Mucosa of descending colon (tissue), 3 donors: ENCODE results near the gene KRTAP2-4. TPM values are rescaled to one million over a fixed set of nuclear protein-coding genes. Genes with fewer than 3 reads are reported as not detected.
"Not testable (repeated sequence)": the region's sequence is repeated elsewhere in the genome, so short reads cannot be mapped to it uniquely, and the experiment has no call there.

Experiments used
- ATAC-seq: fragments of 200-7000 bp; cut with Tn5 transposase; one replicate; pipeline ENCODE4 v1.9.1; 2020; ENCODE audit warnings: mild to moderate bottlenecking, moderate library complexity
- DNase-seq, 3 donors: peaks; one replicate each; pipeline ENCODE4 v3.0.0-alpha.2; 2020
- H3K36me3 ChIP-seq: fragments of 200-600 bp; one replicate; pipeline ENCODE4 v1.8.0; 2021; ENCODE audit warnings: low read depth, mild to moderate bottlenecking
- H3K4me1 ChIP-seq: fragments of 200-600 bp; one replicate; pipeline ENCODE4 v1.8.0; 2021; ENCODE audit warnings: low read depth, mild to moderate bottlenecking
- H3K4me3 ChIP-seq: fragments of 200-600 bp; one replicate; pipeline ENCODE4 v1.8.0; 2021; ENCODE audit warnings: mild to moderate bottlenecking
- H3K9me3 ChIP-seq: fragments of 200-600 bp; one replicate; pipeline ENCODE4 v1.8.0; 2021; ENCODE audit warnings: mild to moderate bottlenecking
- intact Hi-C, 2 donors: fragments of 100-400 bp; cut with DNase I in 1 of 2; cut with micrococcal nuclease in 1 of 2; formaldehyde crosslinking; loops; one replicate each; pipeline versions ENCODE4 v1.11.0 to v1.11.1; 2022; cut with DNase I, micrococcal nuclease
- total RNA-seq, 3 donors: library from RNA; stranded (reverse); fragmentation: NEBNext Ultra II Directional in 2 of 3; extraction: Animal tissue kit (Norgen Biotek cat#: 25700) in 2 of 3; gene quantifications; one replicate each; pipeline versions ENCODE4 v1.2.1 to v1.2.4, GENCODE V29; 2021 to 2023
- TF ChIP-seq, protein P1 (sequence below): fragments of 200-600 bp; IDR thresholded peaks from one replicate; pipeline ENCODE4 v1.8.0; 2022; ENCODE audit warnings: antibody characterized with exemption, mild to moderate bottlenecking
- donor health status: DM: no; HTN: no; CAD: no; lungs with moderate emphysema.
- donor health status: DM: no; HTN: no; CAD: no.
- donor health status: DM: no; HTN: yes; CAD: no.

KRTAP2-4 gene
- total RNA-seq, 3 donors from 2014 or later: not detected

DNA sequence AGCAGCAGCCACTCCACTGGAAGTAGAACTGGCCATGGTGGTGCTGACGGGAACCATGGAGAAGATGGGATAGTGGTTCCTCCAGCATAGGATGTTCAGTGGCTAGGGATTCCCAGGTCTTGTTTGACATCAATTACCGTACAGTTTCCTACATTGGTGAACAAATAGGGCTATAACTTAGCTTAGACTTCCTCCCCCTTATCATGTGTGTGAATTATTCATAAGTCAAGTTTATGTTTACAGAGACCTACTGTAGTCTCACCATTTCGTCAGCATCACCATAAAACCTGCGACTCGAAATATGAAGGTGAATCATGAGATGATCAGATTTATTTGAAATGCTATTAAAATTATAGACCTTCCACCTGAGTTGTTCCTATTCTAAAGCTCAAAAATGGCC, 6.9 kb downstream of the KRTAP2-4 start:
- ATAC-seq (no peak), DNase-seq (no peak)
- intact Hi-C loops: no loop called here
- Histone ChIP-seq H3K4me1 (no peaks in the 10 kb centered on the region), H3K4me3 (no peak overlapping the region), H3K9me3 (no peaks in the 10 kb centered on the region), H3K36me3 (no peaks in the 10 kb centered on the region)
- TF ChIP-seq, protein P1, sequence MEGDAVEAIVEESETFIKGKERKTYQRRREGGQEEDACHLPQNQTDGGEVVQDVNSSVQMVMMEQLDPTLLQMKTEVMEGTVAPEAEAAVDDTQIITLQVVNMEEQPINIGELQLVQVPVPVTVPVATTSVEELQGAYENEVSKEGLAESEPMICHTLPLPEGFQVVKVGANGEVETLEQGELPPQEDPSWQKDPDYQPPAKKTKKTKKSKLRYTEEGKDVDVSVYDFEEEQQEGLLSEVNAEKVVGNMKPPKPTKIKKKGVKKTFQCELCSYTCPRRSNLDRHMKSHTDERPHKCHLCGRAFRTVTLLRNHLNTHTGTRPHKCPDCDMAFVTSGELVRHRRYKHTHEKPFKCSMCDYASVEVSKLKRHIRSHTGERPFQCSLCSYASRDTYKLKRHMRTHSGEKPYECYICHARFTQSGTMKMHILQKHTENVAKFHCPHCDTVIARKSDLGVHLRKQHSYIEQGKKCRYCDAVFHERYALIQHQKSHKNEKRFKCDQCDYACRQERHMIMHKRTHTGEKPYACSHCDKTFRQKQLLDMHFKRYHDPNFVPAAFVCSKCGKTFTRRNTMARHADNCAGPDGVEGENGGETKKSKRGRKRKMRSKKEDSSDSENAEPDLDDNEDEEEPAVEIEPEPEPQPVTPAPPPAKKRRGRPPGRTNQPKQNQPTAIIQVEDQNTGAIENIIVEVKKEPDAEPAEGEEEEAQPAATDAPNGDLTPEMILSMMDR: no peak

DNA sequence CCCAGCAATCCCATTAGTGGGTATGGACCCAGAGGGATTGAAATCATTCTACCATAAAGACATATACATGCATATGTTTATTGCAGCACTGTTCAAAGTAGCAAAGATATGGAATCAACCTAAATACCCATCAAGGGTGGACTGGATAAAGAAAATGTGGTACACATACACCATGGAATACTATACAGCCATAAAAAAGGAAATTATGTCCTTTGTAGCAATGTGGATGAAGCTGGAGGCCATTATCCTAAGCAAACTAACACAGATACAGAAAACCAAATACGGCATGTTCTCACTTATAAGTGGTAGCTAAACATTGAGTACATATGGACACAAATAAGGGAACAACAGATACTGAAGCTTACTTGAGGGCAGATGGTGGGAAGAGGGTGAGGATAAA, 8.1 kb downstream of the KRTAP2-4 start:
- Histone ChIP-seq H3K9me3 (no peaks in the 10 kb centered on the region), H3K36me3 (no peaks in the 10 kb centered on the region), H3K4me1 (no peaks in the 10 kb centered on the region), H3K4me3 (no peak overlapping the region)
- DNase-seq: no peak
- intact Hi-C loops: no loop called here
- TF ChIP-seq, protein P1: no peak
- no peak for ATAC-seq

DNA sequence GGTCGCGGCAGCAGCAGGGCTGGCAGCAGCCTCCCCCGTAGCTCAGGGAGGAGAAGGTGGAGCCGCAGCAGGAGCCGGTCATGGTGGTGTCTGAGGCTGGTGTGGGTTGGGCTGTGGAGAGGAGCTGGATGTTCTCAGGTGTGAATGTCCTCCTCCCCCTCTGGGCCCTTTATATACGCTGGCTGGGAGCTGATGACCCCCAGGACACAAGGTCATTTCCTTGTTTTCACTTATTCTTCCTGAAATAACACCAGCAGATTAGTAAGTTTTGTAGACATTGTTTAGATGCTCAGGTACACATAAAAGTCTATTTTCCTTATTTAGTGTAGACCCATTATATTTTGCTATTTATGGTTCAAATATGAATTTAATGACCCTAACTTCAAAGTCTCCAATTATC, 10.5 kb downstream of the KRTAP2-4 start, which contains the start of gene KRTAP2-2:
KRTAP2-2 (minus strand) TSS at position 101 of the 400 bp plus-strand sequence; CDS start at position 82, 19 bp downstream.
- intact Hi-C loops, DNase-seq, ATAC-seq, H3K36me3 ChIP-seq, H3K4me1 ChIP-seq, H3K9me3 ChIP-seq, H3K4me3 ChIP-seq: not testable (repeated sequence)

DNA sequence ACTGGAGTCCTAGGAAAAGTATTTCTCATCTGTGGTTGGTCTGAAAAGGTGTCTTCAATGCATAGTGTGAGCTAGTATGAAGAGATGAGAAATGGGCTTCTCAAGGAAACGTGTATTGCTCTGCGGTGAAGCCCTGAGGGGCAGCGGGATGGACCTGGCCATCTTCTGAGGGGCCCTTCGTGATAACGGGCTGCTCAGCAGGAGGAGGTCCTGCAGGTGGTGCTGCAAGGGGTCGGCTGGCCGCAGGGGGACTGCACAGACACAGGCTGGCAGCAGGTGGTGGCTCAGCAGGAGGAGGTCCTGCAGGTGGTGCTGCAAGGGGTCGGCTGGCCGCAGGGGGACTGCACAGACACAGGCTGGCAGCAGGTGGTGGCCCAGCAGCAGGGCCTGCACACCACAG, 11.1 kb downstream of the KRTAP2-4 start:
- ATAC-seq: not testable (repeated sequence)

DNA sequence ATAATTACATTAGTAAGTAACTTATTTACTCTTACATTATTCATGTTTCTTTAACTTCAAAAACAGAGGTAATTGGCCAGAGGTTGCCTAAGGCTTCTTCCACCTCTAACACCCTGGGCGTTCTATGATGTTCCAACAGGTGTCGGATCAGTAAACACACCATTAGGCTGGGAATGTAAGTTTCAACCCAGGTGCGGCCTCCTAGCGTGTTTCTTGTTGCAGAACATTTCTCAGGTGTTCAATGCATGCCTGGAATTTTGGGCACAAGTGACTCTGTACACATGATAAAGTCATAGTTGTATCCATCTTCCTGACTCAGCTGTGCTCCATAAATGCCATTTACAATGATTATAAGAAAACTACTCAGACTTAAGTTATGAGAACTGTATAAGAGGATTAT, 11.7 kb downstream of the KRTAP2-4 start:
- TF ChIP-seq, protein P1: no peak
- H3K4me1 ChIP-seq: no peaks in the 10 kb centered on the region
- no peaks in the 10 kb centered on the region for H3K36me3 ChIP-seq
- no peak overlapping the region for H3K4me3 ChIP-seq
- DNase-seq (no peak), ATAC-seq (no peak)
- no peaks in the 10 kb centered on the region for H3K9me3 ChIP-seq
- intact Hi-C loops: no loop called here

More for the DNA sequence above, 11.1 kb downstream of the KRTAP2-4 start:
- H3K4me3 ChIP-seq, intact Hi-C loops, H3K4me1 ChIP-seq, H3K9me3 ChIP-seq, H3K36me3 ChIP-seq, DNase-seq: not testable (repeated sequence)

DNA sequence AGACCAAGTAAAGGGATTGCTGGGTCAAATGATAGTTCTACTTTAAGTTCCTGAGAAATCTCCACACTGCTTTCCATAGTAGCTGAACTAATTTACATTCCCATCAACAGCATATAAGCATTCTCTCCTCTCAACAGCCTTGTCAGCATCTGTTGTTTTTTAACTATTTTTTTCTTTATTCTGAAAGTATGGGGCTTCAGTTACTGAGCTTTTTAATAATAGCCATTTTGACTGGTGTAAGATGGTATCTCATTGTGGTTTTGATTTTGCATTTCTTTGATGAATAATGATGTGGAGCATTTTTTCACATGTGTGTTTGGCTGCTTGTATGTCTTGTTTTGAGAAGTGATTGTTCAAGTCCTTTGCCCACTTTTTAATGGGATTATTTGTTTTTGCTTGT, 13.1 kb downstream of the KRTAP2-4 start:
- TF ChIP-seq, protein P1: no peak
- DNase-seq (no peak), ATAC-seq (no peak)
- no peaks in the 10 kb centered on the region for H3K36me3 ChIP-seq
- no peaks in the 10 kb centered on the region for H3K4me1 ChIP-seq
- no peaks in the 10 kb centered on the region for H3K9me3 ChIP-seq
- H3K4me3 ChIP-seq: no peak overlapping the region
- intact Hi-C loops: no loop called here

DNA sequence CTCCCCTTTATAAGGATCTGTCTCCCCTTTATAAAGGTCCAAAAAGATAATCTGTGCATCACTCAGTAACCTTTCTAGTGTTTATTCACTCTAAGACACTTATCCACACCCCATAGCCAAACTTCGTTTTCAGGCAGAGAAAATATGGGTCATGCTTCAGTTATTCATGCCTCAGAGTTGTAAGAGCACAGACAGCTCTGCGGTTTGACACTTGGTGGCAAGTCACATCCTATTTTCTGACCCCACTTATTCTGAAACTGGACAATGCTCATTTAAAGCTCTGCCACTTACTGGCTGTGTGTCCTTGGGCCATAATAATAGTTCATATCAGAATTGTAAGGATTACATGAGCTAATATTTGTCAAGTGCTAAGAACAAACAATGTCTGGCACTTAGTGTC, 16.6 kb downstream of the KRTAP2-4 start:
- no peaks in the 10 kb centered on the region for H3K4me1 ChIP-seq
- intact Hi-C loops: no loop called here
- H3K9me3 ChIP-seq: no peaks in the 10 kb centered on the region
- ATAC-seq (no peak), DNase-seq (no peak)
- TF ChIP-seq, protein P1: no peak
- no peaks in the 10 kb centered on the region for H3K36me3 ChIP-seq
- H3K4me3 ChIP-seq: no peak overlapping the region
